NCI-H82 treated with DMSO at 0.1 percent for 48 hours (cell line): Measurements from ENCODE around the gene IL10.
A peak's percentile ranks its signal among the peaks of the same experiment; 100 is the strongest.
"Not testable (repeated sequence)": the region's sequence is repeated elsewhere in the genome, so short reads cannot be mapped to it uniquely, and the experiment has no call there.

Experiments
- DNase-seq: peaks from one replicate; lab custom pipeline; 2025; ENCODE audit not compliant: unreplicated experiment; lab: John Stamatoyannopoulos, UW

IL10 gene

GRCh38 chr1:206768472-206769303, 3.6 kb downstream of the IL10 start:
- DNase-seq: no peak

- DNase-seq: peak; percentile 81
Measured at GRCh38 chr1:206766251-206766856, 5.9 kb downstream of the IL10 start.

GRCh38 chr1:206765771-206766170, 6.5 kb downstream of the IL10 start:
- not testable (repeated sequence) for DNase-seq

- not testable (repeated sequence) for DNase-seq
Measured at GRCh38 chr1:206762741-206763364, 9.4 kb downstream of the IL10 start.

GRCh38 chr1:206761159-206761768, 11.0 kb downstream of the IL10 start:
- no peak for DNase-seq

GRCh38 chr1:206760590-206760989, 11.7 kb downstream of the IL10 start:
- no peak for DNase-seq

- no peak for DNase-seq
Measured at GRCh38 chr1:206757524-206758266, 14.6 kb downstream of the IL10 start.

GRCh38 chr1:206754011-206754410, 18.3 kb downstream of the IL10 start:
- no peak for DNase-seq

GRCh38 chr1:206753141-206753540, 19.2 kb downstream of the IL10 start:
- DNase-seq: no peak

GRCh38 chr1:206752481-206752880, 19.8 kb downstream of the IL10 start:
- DNase-seq: no peak

- DNase-seq: no peak
Measured at GRCh38 chr1:206751891-206752290, 20.4 kb downstream of the IL10 start.

GRCh38 chr1:206748348-206749030, 23.8 kb downstream of the IL10 start:
- DNase-seq: no peak

- no peak for DNase-seq
Measured at GRCh38 chr1:206745301-206745700, 27.0 kb downstream of the IL10 start.

GRCh38 chr1:206744683-206745082, 27.6 kb downstream of the IL10 start:
- no peak for DNase-seq

- no peak for DNase-seq
Measured at GRCh38 chr1:206742719-206743383, 29.4 kb downstream of the IL10 start.

- no peak for DNase-seq
Measured at GRCh38 chr1:206741142-206741701, 31.1 kb downstream of the IL10 start.

GRCh38 chr1:206739411-206740076, 32.8 kb downstream of the IL10 start:
- no peak for DNase-seq

GRCh38 chr1:206738370-206739366, 33.6 kb downstream of the IL10 start:
- peak; percentile 14 for DNase-seq
